HCT116 (cell line): ENCODE measurements around the gene SASS6. TPM values are rescaled to one million over a fixed set of nuclear protein-coding genes. Genes with fewer than 3 reads are reported as not detected.

ENCODE experiments used
- ATAC-seq: fragments of 200-7000 bp; cut with Tn5 transposase; 2 replicates; pipeline ENCODE4 v1.9.1; 2020; ENCODE audit warnings: mild to moderate bottlenecking, moderate library complexity
- BruUV-seq: library from RNA; stranded (reverse); fragments of 400-500 nt; replicated peaks from 2 replicates; lab custom pipeline; 2021; lab: Mats Ljungman, UMichigan
- CTCF ChIA-PET: fragments of 300-600 bp; sonication (Branson Sonifier 250); formaldehyde crosslinking; loops from one replicate; lab custom pipeline; 2021; ENCODE audit warnings: antibody characterized with exemption; lab: Charles Lee
- POLR2A ChIA-PET: fragments of 300-600, 350-600 bp; sonication (Branson Sonifier 250); formaldehyde crosslinking; loops from one replicate; lab custom pipeline; 2021; ENCODE audit warnings: antibody characterized with exemption; lab: Charles Lee
- RAD21 ChIA-PET, 2 experiments: fragments of 300-600 bp; sonication (Branson Sonifier 250); formaldehyde crosslinking; loops; one replicate each; lab custom pipeline; 2023; ENCODE audit warnings: low total read pairs in 2 of 2; ENCODE audit not compliant: uncharacterized antibody in 2 of 2, unreplicated experiment in 2 of 2, low non-redundant PET in 1 of 2; lab: Charles Lee
- DNase-seq: peaks from one replicate; pipeline ENCODE4 v3.0.0-alpha.2; 2010; ENCODE audit warnings: low read depth, low spot score
- H2AFZ ChIP-seq: fragments of 200-600 bp; shearing (Covaris generic), sonication (generic); 2 replicates; pipeline ENCODE4 v1.6.1; 2017; ENCODE audit warnings: low read depth, mixed run types, mixed read lengths, antibody characterized with exemption, low read length; ENCODE audit not compliant: poor library complexity, severe bottlenecking
- H3K27ac ChIP-seq: 2 replicates; pipeline ENCODE4 v1.5.1; 2012; ENCODE audit warnings: low read depth, low read length
- H3K27me3 ChIP-seq: fragments of 200-600 bp; sonication (generic); 2 replicates; pipeline ENCODE4 v1.6.1; 2016; ENCODE audit warnings: mixed run types, low read length, mixed read lengths; ENCODE audit not compliant: insufficient read depth
- H3K36me3 ChIP-seq, 2 experiments: fragments of 200-500 bp in 1 of 2; fragments of 200-600 bp in 1 of 2; sonication (Bioruptor generic) in 1 of 2; sonication (generic) in 1 of 2; 2 replicates each; pipeline versions ENCODE4 v1.5.1 to v1.6.1; 2014 to 2016; ENCODE audit warnings: low read length in 2 of 2, inconsistent platforms in 1 of 2, mixed read lengths in 1 of 2, mixed run types in 1 of 2; ENCODE audit not compliant: insufficient read depth in 2 of 2, control insufficient read depth in 1 of 2
- H3K4me1 ChIP-seq, 2 experiments: fragments of 200-600 bp in 1 of 2; sonication (generic) in 1 of 2; 2 replicates each; pipeline versions ENCODE4 v1.5.1 to v1.6.1; 2012 to 2017; ENCODE audit warnings: low read length in 2 of 2, inconsistent platforms in 1 of 2, mild to moderate bottlenecking in 1 of 2, mixed read lengths in 1 of 2, mixed run types in 1 of 2, moderate library complexity in 1 of 2; ENCODE audit not compliant: insufficient read depth in 2 of 2, control insufficient read depth in 1 of 2
- H3K4me2 ChIP-seq: fragments of 200-600 bp; sonication (generic); 2 replicates; pipeline ENCODE4 v1.6.1; 2017; ENCODE audit warnings: mixed run types, low read length, mixed read lengths
- H3K4me3 ChIP-seq, 2 experiments: fragments of 200-600 bp in 1 of 2; sonication (generic) in 1 of 2; replicated peaks in 1 of 2; 2 replicates each; pipeline ENCODE4 v1.5.1; 2011 to 2016; ENCODE audit warnings: low read length in 2 of 2, control low read depth in 1 of 2, low read depth in 1 of 2, mild to moderate bottlenecking in 1 of 2, mixed read lengths in 1 of 2, mixed run types in 1 of 2
- H3K79me2 ChIP-seq: fragments of 200-600 bp; sonication (generic); 2 replicates; pipeline ENCODE4 v1.6.1; 2017; ENCODE audit warnings: mild to moderate bottlenecking, mixed run types, low read length, moderate library complexity, mixed read lengths; ENCODE audit not compliant: insufficient read depth
- H3K9ac ChIP-seq: fragments of 200-600 bp; sonication (generic); 2 replicates; pipeline ENCODE4 v1.6.1; 2016; ENCODE audit warnings: low read length, mixed read lengths
- H3K9me2 ChIP-seq: fragments of 200-600 bp; sonication (generic), shearing (Covaris generic); 2 replicates; pipeline ENCODE4 v1.6.1; 2017; ENCODE audit warnings: mixed run types, mild to moderate bottlenecking, moderate library complexity; ENCODE audit not compliant: insufficient read depth
- H3K9me3 ChIP-seq, 2 experiments: fragments of 200-500 bp in 1 of 2; fragments of 200-600 bp in 1 of 2; sonication (Bioruptor generic) in 1 of 2; sonication (generic) in 1 of 2; 2 replicates each; pipeline ENCODE4 v1.6.1; 2014 to 2017; ENCODE audit warnings: low read length in 2 of 2, mixed read lengths in 2 of 2, inconsistent platforms in 1 of 2, low read depth in 1 of 2, mild to moderate bottlenecking in 1 of 2, mixed run types in 1 of 2, moderate library complexity in 1 of 2; ENCODE audit not compliant: control insufficient read depth in 1 of 2, insufficient read depth in 1 of 2
- H4K20me1 ChIP-seq: fragments of 200-600 bp; sonication (generic), shearing (Covaris generic); 2 replicates; pipeline ENCODE4 v1.6.1; 2017; ENCODE audit warnings: mixed run types, mild to moderate bottlenecking, moderate library complexity; ENCODE audit not compliant: insufficient read depth
- CBX3 ChIP-seq: IDR thresholded peaks from 2 replicates; pipeline ENCODE4 v1.6.1; 2012; ENCODE audit warnings: low read depth
- CTCF ChIP-seq, 3 experiments: fragments of 200-600 bp in 1 of 3; sonication (generic) in 1 of 3; IDR thresholded peaks in 2 of 3; conservative IDR thresholded peaks in 1 of 3; 2 replicates each; pipeline ENCODE4 v1.5.1; 2012 to 2017; ENCODE audit warnings: low read depth in 2 of 3, low read length in 2 of 3, antibody characterized with exemption in 1 of 3, borderline replicate concordance in 1 of 3, control low read depth in 1 of 3, mild to moderate bottlenecking in 1 of 3, mixed read lengths in 1 of 3, mixed run types in 1 of 3, moderate library complexity in 1 of 3; ENCODE audit not compliant: insufficient read depth in 1 of 3
- EGR1 ChIP-seq: IDR thresholded peaks from 2 replicates; pipeline ENCODE4 v1.6.1; 2012; ENCODE audit warnings: low read depth
- EZH2 ChIP-seq: fragments of 200-600 bp; sonication (generic); IDR thresholded peaks from 2 replicates; pipeline ENCODE4 v1.6.1; 2017; ENCODE audit warnings: antibody characterized with exemption, mixed run types
- EZH2phosphoT487 ChIP-seq: fragments of 200-600 bp; IDR thresholded peaks from 2 replicates; pipeline ENCODE4 v1.6.1; 2018; ENCODE audit warnings: antibody characterized with exemption, borderline replicate concordance
- POLR2A ChIP-seq: IDR thresholded peaks from 2 replicates; pipeline ENCODE4 v1.7.0; 2011; ENCODE audit warnings: borderline replicate concordance; ENCODE audit not compliant: insufficient read depth, insufficient read length; ENCODE audit errors: extremely low read depth
- POLR2AphosphoS5 ChIP-seq: IDR thresholded peaks from 2 replicates; pipeline ENCODE4 v1.6.1; 2011; ENCODE audit warnings: mild to moderate bottlenecking, low read depth, low read length, moderate library complexity
- RAD21 ChIP-seq: IDR thresholded peaks from 2 replicates; pipeline ENCODE4 v1.6.1; 2012; ENCODE audit warnings: low read depth, mild to moderate bottlenecking
- SIN3A ChIP-seq: IDR thresholded peaks from 2 replicates; pipeline ENCODE4 v1.6.1; 2012; ENCODE audit warnings: low read depth
- SP1 ChIP-seq: IDR thresholded peaks from 2 replicates; pipeline ENCODE4 v1.6.1; 2012; ENCODE audit warnings: low read depth
- TCF7L2 ChIP-seq: IDR thresholded peaks from 2 replicates; pipeline ENCODE4 v1.7.0; 2011; ENCODE audit warnings: borderline replicate concordance, inconsistent platforms; ENCODE audit not compliant: insufficient read depth, insufficient read length; ENCODE audit errors: extremely low read depth
- ZFX ChIP-seq: fragments of 450-650 bp; IDR thresholded peaks from 2 replicates; pipeline ENCODE4 v1.6.1; 2017
- ZNF274 ChIP-seq: fragments of 200-500 bp; sonication (Bioruptor generic); IDR thresholded peaks from 2 replicates; pipeline ENCODE4 v1.6.1; 2014; ENCODE audit warnings: mild to moderate bottlenecking, low read depth, low read length, inconsistent platforms
- intact Hi-C: fragments of 100-400 bp; cut with micrococcal nuclease; formaldehyde crosslinking; loops from 2 replicates; pipeline ENCODE4 v1.10.0; 2022
- total RNA-seq: library from RNA; stranded (reverse); gene quantifications from one replicate; pipeline ENCODE4 v1.2.1, GENCODE V29; 2021; ENCODE audit not compliant: unreplicated experiment

The SASS6 gene
- total RNA-seq, 1 experiment from 2014 or later = 13.7 TPM

GRCh38 chr1:100037927-100038659 lies 94.6 kb downstream of the SASS6 start (continued):
- no peak for TF ChIP-seq EZH2
- no peak for TF ChIP-seq EZH2phosphoT487
- peak; percentile 28; the same call in 1 of the 2 replicates for TF ChIP-seq SP1
- peak; percentile 33; the same call in 1 of the 2 replicates for TF ChIP-seq CBX3
- TF ChIP-seq RAD21 = no peak
- peak; percentile 97 for TF ChIP-seq ZFX
- TF ChIP-seq SIN3A = peak; percentile 92
- TF ChIP-seq TCF7L2 = peak; percentile 48
- peak; percentile 97 for TF ChIP-seq POLR2AphosphoS5
- TF ChIP-seq CTCF (IDR thresholded peaks at IDR 0.05 in 2 of 3, conservative IDR thresholded peaks at IDR 0.05 in 1 of 3; ENCODE audit: borderline replicate concordance in 1 of 3, insufficient read depth in 1 of 3, low read depth in 2 of 3, low read length in 2 of 3) = no peak

- no peak for TF ChIP-seq EGR1
- TF ChIP-seq TCF7L2 = no peak
- TF ChIP-seq POLR2A = no peak
- TF ChIP-seq CBX3 = no peak
- no peak for TF ChIP-seq ZNF274
- TF ChIP-seq POLR2AphosphoS5 = no peak
- no TSS peak for BruUV-seq
- intact Hi-C loops = no loop called here
- ChIA-PET RAD21 (interaction anchor here (0.6 kb wide), 2 partner anchors 139 to 295 kb away, joined by 3 to 5 read pairs; no protein-coding TSS in a partner anchor), POLR2A (no interaction called here), CTCF (no interaction called here)
- no peaks in the 10 kb centered on the region for H3K27me3 ChIP-seq
- no peak for DNase-seq
- no peaks in the 10 kb centered on the region for H4K20me1 ChIP-seq
- H3K4me3 ChIP-seq = peak overlapping the region; percentile 62 to 75
- H3K9ac ChIP-seq = peak overlapping the region; percentile 82
- no peak overlapping the region for H2AFZ ChIP-seq
- peaks cover 56% of the 10 kb centered on the region for H3K79me2 ChIP-seq
- ATAC-seq = no peak
- no peaks in the 10 kb centered on the region for H3K9me3 ChIP-seq
- H3K4me1 ChIP-seq = peaks cover 0 to 24% of the 10 kb centered on the region in 2 experiments; a peak in 2 of 4 replicates
- peak overlapping the region; percentile 88 for H3K27ac ChIP-seq
- no peaks in the 10 kb centered on the region for H3K9me2 ChIP-seq
- H3K36me3 ChIP-seq = no peaks in the 10 kb centered on the region
- H3K4me2 ChIP-seq = peak overlapping the region; percentile 79
These were observed 95.1 kb downstream of the SASS6 start for GRCh38 chr1:100037656-100037926.
